Gastrocnemius medialis (tissue), 4 donors: ENCODE results near the gene ZNF775.

Experiments used
- CTCF ChIP-seq, 5 experiments: fragments of 450-650 bp in 3 of 5; fragments of 200-600 bp in 2 of 5; sonication (generic) in 2 of 5; IDR thresholded peaks in 4 of 5; conservative IDR thresholded peaks in 1 of 5; 1 replicate in 4 of 5; 2 replicates in 1 of 5; pipeline ENCODE4 v1.5.1; 2016 to 2019; ENCODE audit warnings: antibody characterized with exemption in 5 of 5, mild to moderate bottlenecking in 3 of 5, moderate library complexity in 3 of 5
- POLR2A ChIP-seq, 2 donors: fragments of 450-650 bp; IDR thresholded peaks; one replicate each; pipeline ENCODE4 v1.6.1; 2017; ENCODE audit warnings: antibody characterized with exemption in 2 of 2, mild to moderate bottlenecking in 2 of 2, moderate library complexity in 2 of 2

GRCh38 chr7:150340024-150340749 lies 38.9 kb upstream of the ZNF775 start:
- TF ChIP-seq CTCF (IDR thresholded peaks at IDR 0.05 in 4 of 5, conservative IDR thresholded peaks at IDR 0.05 in 1 of 5): no peak
- no peak for TF ChIP-seq POLR2A (IDR thresholded peaks at IDR 0.05)
